ENCODE data around the gene OR2V1.
"Not testable (repeated sequence)": the region's sequence is repeated elsewhere in the genome, so short reads cannot be mapped to it uniquely, and the experiment has no call there.

Gene OR2V1
- long read RNA-seq = 0 reads

- H3K4me3 ChIP-seq (replicated peaks; ENCODE audit: insufficient read depth, low read length) = no peak within 1 kb of the TSS
- H3K27me3 ChIP-seq (ENCODE audit: insufficient read depth, poor library complexity, severe bottlenecking) = peaks cover 19% of the 10 kb centered on the region
- H3K27ac ChIP-seq (replicated peaks) = no peak within 1 kb of the TSS
- DNase-seq (ENCODE audit: low read depth in 1 of 2, low spot score in 1 of 2) = no peak
- TF ChIP-seq SPI1 (IDR thresholded peaks at IDR 0.05; ENCODE audit: borderline replicate concordance, low read depth) = no peak
- TF ChIP-seq POLR2AphosphoS5 (IDR thresholded peaks at IDR 0.05; ENCODE audit: low read depth) = no peak
Observed at GRCh38 chr5:181130832-181131496, at the start of gene OR2V1. OR2V1 (minus strand) TSS chr5:181131169; CDS start chr5:181125304, 5,865 bp downstream.

GRCh38 chr5:181177559-181177958 is 46.6 kb upstream of the OR2V1 start:
- H3K27me3 ChIP-seq (ENCODE audit: insufficient read depth, poor library complexity, severe bottlenecking); DNase-seq (ENCODE audit: low read depth in 1 of 2, low spot score in 1 of 2); H3K4me3 ChIP-seq (replicated peaks; ENCODE audit: insufficient read depth, low read length); H3K27ac ChIP-seq (replicated peaks): not testable (repeated sequence)

GRCh38 chr5:181176254-181176952 is 45.4 kb upstream of the OR2V1 start:
- Histone ChIP-seq H3K4me3 (replicated peaks; ENCODE audit: insufficient read depth, low read length) (no peak overlapping the region), H3K27me3 (ENCODE audit: insufficient read depth, poor library complexity, severe bottlenecking) (no peaks in the 10 kb centered on the region)
- TF ChIP-seq GABPA (IDR thresholded peaks at IDR 0.05; ENCODE audit: low read depth) (no peak), SPI1 (IDR thresholded peaks at IDR 0.05; ENCODE audit: borderline replicate concordance, low read depth) (no peak), REST (IDR thresholded peaks at IDR 0.05; ENCODE audit: insufficient replicate concordance, low read depth) (no peak), POLR2AphosphoS5 (IDR thresholded peaks at IDR 0.05; ENCODE audit: low read depth) (no peak), CTCF (IDR thresholded peaks at IDR 0.05; ENCODE audit: insufficient read depth, low read length) (no peak)

GRCh38 chr5:181173420-181174342 is 42.7 kb upstream of the OR2V1 start:
- Histone ChIP-seq H3K27me3 (ENCODE audit: insufficient read depth, poor library complexity, severe bottlenecking) (peaks cover 13% of the 10 kb centered on the region), H3K27ac (replicated peaks) (peak overlapping the region; percentile 54), H3K4me3 (replicated peaks; ENCODE audit: insufficient read depth, low read length) (peak overlapping the region; percentile 19)
- DNase-seq (ENCODE audit: low read depth in 1 of 2, low spot score in 1 of 2) = peak in 1 of 2 experiments; percentile 59
- TF ChIP-seq SPI1 (IDR thresholded peaks at IDR 0.05; ENCODE audit: borderline replicate concordance, low read depth) = no peak
- 0 out of 2 replicates have a peak, but pooled peaks have one; percentile 13 for TF ChIP-seq POLR2AphosphoS5 (IDR thresholded peaks at IDR 0.05; ENCODE audit: low read depth)

More at GRCh38 chr5:181176254-181176952, 45.4 kb upstream of the OR2V1 start:
- DNase-seq (ENCODE audit: low read depth in 1 of 2, low spot score in 1 of 2) = no peak
- H3K27ac ChIP-seq (replicated peaks) = no peak overlapping the region

GRCh38 chr5:181173027-181173419 is 42.1 kb upstream of the OR2V1 start:
- peak; percentile 40; the same call in 1 of the 2 replicates for TF ChIP-seq SPI1 (IDR thresholded peaks at IDR 0.05; ENCODE audit: borderline replicate concordance, low read depth)
- TF ChIP-seq POLR2AphosphoS5 (IDR thresholded peaks at IDR 0.05; ENCODE audit: low read depth) = no peak
- TF ChIP-seq GABPA (IDR thresholded peaks at IDR 0.05; ENCODE audit: low read depth) = peak; percentile 12; the same call in 1 of the 2 replicates
- no peak for TF ChIP-seq REST (IDR thresholded peaks at IDR 0.05; ENCODE audit: insufficient replicate concordance, low read depth)
- no peak for TF ChIP-seq CTCF (IDR thresholded peaks at IDR 0.05; ENCODE audit: insufficient read depth, low read length)
- H3K4me3 ChIP-seq (replicated peaks; ENCODE audit: insufficient read depth, low read length) = peak overlapping the region; percentile 19
- peaks cover 16% of the 10 kb centered on the region for H3K27me3 ChIP-seq (ENCODE audit: insufficient read depth, poor library complexity, severe bottlenecking)
- peak overlapping the region; percentile 54 for H3K27ac ChIP-seq (replicated peaks)
- no peak for DNase-seq (ENCODE audit: low read depth in 1 of 2, low spot score in 1 of 2)

Measured in HL-60 (cell line).